HG03521 (cell line): ENCODE data around the gene PLEKHJ1.
A peak's percentile ranks its signal among the peaks of the same experiment; 100 is the strongest.
"Not testable (repeated sequence)": the region's sequence is repeated elsewhere in the genome, so short reads cannot be mapped to it uniquely, and the experiment has no call there.

ENCODE experiments used
- ATAC-seq: cut with Tn5 transposase; IDR thresholded peaks from one replicate; pipeline ENCODE4 v1.9.1; 2021; ENCODE audit warnings: mild to moderate bottlenecking, moderate library complexity; ENCODE audit not compliant: unreplicated experiment

The PLEKHJ1 gene, protein sequence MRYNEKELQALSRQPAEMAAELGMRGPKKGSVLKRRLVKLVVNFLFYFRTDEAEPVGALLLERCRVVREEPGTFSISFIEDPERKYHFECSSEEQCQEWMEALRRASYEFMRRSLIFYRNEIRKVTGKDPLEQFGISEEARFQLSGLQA

GRCh38 chr19:2236314-2237050, at the start of gene PLEKHJ1, which contains the start of gene SF3A2:
TSS of gene PLEKHJ1 (minus strand) at chr19:2236329. CDS start at chr19:2236248, 81 bp downstream.
TSS of gene SF3A2 (plus strand) at chr19:2236824. CDS start at chr19:2243419, 6,595 bp downstream.
- ATAC-seq = peak; percentile 74

GRCh38 chr19:2283835-2284507, 47.8 kb upstream of the PLEKHJ1 start:
- no peak for ATAC-seq

DNA sequence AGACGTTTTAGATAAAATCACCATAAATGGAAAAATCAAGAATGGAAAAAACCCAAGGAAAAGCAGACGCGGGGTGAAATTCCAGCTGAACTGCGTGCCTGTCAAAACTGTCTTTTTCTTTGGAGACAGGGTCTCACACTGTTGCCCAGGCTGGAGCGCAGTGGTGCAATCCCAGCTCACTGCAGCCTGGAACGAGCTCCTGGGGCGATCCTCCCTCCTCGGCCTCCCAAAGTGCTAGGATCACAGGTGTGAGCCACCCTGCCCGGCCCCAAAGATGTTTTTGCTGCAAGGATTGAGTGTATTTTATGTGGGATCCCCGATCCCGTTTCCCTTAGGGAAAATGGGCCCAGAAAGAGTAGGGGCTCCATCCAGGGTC, 46.7 kb upstream of the PLEKHJ1 start:
- no peak for ATAC-seq

GRCh38 chr19:2282062-2282861, 46.1 kb upstream of the PLEKHJ1 start, which contains the start of gene PEAK3:
TSS of gene PEAK3 (minus strand) at chr19:2282175. CDS start at chr19:2280931, 1,244 bp downstream.
- ATAC-seq = no peak

DNA sequence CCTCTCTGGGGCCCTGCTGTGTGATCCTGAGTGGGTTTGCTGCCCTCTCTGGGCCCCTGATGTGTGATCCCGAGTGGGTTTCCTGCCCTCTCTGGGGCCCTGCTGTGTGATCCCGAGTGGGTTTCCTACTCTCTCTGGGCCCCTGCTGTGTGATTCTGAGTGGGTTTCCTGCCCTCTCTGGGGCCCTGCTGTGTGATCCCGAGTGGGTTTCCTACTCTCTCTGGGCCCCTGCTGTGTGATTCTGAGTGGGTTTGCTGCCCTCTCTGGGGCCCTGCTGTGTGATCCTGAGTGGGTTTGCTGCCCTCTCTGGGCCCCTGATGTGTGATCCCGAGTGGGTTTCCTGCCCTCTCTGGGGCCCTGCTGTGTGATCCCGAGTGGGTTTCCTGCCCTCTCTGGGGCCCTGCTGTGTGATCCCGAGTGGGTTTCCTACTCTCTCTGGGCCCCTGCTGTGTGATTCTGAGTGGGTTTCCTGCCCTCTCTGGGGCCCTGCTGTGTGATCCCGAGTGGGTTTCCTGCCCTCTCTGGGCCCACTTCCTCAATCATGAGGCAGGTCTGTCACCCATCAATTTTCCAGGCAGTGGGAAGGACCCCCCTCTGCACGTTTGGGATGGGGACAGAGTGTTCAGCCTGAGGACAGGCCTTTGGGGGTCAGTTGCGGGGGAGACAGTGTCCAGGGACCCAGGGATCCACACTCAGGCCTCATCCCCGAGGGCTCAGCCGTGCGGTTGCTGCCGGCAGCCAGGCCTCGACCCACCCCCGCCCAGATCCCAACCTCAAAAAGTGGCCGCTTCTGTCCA, 45.3 kb upstream of the PLEKHJ1 start:
- ATAC-seq = not testable (repeated sequence)

GRCh38 chr19:2280633-2281264, 44.6 kb upstream of the PLEKHJ1 start:
- ATAC-seq = no peak

GRCh38 chr19:2278459-2279158, 42.5 kb upstream of the PLEKHJ1 start:
- ATAC-seq = no peak

GRCh38 chr19:2277138-2277537, 41.0 kb upstream of the PLEKHJ1 start:
- no peak for ATAC-seq

GRCh38 chr19:2276429-2276986, 40.4 kb upstream of the PLEKHJ1 start:
- no peak for ATAC-seq

DNA sequence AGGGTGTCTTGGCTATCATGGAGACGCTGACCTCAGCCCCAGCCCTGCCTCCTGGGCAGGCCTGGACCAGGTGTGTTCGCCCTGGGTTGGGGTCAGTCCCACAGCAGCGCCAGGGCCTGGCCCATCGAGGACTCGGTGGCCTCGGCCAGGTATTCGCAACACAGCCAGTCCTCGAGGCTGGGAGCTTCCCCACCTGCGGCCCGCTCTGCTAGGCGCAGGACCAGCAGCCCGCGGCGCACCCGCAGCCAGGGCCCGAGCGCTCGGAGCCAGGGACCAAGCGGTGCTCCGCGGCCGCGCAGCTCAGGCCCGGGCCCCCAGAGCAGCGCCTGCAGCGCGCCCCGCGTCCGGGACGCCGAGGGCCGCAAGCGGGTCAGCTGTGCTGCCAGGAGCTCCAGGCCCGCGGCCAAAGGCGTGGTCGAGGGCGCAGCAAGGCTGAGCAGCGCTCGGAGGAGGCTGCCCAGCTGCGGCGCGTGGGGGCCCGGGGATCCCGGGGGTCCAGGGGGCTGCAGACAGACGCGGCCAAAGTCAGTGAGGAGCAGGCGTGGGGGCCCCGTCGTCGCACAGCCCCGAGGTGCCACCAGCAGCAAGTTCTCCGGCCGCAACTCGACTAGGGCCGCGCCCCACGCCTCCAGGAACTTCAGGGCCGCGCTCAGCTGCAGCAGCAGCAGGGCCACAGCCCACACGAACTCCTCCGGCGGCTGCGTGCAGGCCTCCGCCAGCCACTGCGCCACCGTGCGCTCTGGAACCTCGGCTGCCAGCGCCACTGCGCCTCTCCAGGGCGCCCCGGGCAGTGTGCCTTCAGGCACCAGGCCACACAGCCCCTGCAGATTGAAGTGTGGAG, 39.7 kb upstream of the PLEKHJ1 start:
- ATAC-seq = no peak

DNA sequence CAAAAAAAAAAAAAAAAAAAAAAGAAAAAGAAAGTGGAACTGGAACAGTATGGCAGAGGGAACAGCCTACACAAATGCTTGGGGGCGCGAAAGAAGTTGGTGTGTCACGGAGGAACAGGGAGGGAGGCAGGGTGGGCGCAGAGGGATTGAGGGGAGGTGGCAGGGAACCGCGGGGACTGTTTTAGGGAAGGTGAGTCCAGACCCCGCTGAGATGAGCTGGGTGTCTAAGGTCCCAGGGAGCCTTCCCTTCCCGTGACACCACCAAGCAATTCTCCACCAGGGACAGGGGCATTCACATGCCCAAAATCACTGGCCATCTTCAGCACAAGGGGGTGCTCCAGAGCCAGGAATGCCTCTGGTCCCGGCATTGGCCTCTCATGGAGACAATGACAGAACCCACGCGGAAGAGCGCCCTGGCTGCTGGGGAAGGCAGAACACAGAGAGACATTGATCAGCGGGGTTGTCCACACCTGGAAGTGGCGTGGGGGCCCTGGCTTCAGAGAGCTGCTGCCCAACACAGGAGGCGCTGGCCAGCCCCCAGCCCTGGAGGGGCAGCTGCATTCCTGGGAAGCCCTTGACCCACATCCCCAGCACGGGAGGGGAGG, 38.9 kb upstream of the PLEKHJ1 start:
- no peak for ATAC-seq

GRCh38 chr19:2274185-2274711, 38.1 kb upstream of the PLEKHJ1 start:
- no peak for ATAC-seq

DNA sequence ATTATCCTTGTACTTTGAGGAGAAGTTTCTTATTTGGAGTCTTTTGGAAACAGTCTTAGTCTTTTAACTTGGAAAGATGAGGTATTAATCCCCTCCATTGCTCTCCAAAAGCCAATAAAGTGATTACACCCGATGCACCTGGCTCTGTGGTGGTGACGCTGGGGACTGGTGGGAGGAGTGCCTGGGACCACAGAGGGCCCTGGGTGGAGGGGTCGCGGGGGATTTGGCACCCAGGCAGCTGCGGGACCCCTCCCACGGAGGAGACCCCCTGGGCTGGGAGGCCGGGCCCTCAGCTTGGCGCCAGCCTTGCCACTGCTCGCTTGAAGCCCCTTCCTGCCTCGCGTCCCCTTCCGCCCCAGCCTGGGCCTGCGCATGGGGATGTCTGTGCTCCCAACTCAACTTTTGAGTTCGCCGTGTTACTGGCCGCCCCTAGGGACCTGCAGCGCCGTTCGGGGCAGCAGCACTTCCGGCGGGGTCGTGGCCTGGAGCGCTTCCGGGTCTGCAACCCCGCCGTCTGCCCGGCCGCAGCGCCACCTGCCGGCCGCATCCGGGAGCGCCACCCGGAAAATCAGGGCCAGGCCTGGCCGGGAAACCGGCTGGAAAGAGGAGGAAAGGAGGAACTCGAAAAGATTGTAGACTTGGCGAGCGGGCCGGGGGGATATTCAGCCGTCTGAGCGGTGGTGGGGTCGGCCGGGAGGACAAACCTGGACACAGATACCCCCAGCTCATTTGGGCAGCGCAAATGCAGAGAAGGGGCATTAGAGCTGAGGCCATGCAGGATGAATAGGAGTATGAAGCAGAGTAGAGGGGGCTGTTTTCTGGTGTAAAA, 37.4 kb upstream of the PLEKHJ1 start:
- ATAC-seq = no peak

DNA sequence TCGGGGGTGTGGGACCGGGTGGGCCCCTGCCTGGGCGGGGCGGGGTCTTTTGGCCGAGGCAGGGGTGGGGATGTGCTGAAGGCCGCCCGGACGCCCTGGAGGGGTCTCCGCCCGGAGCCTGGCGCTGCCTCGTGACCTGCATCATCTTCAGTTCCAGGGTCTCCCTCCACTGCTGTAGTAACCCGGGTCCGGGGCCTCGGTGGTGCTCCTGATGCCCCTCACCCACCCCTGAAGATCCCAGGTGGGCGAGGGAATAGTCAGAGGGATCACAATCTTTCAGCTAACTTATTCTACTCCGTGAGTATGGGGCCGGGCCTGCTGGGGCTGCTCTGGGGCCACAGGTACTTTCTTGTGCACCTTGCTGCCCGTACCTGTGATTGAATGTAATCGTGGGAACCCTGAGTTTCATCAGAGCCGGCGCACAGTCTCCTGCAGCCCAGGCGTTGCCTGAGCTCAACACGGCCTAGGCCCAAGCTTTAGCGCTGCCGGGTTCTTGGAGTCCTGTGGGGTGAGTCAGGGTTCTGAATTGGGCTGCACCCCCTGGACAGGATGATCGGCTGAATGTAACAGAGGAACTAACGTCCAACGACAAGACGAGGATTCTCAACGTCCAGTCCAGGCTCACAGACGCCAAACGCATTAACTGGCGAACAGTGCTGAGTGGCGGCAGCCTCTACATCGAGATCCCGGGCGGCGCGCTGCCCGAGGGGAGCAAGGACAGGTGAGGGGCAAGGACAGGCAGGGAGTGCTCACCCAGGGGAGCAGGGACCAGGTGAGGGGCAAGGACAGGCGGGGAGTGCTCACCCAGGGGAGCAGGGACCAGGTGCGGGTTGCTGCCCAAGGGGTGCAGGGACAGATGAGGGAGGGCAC, 35.3 kb upstream of the PLEKHJ1 start:
- ATAC-seq = no peak

- ATAC-seq = no peak
These were observed 34.5 kb upstream of the PLEKHJ1 start for GRCh38 chr19:2270423-2271233.
